ENCODE measurements around the gene NDUFS2. TPM values are rescaled to one million over a fixed set of nuclear protein-coding genes. Genes with fewer than 3 reads are reported as not detected.

The NDUFS2 gene
- total RNA-seq, 1 experiment from 2014 or later: 94.9 TPM

GRCh38 chr1:161177936-161178244, 24.3 kb upstream of the NDUFS2 start:
- DNase-seq (ENCODE audit: low read depth, low spot score) (no peak), ATAC-seq (no peak)
- ChIA-PET CTCF (interaction anchor here (1.5 kb wide), 1 partner anchor 12 kb away, joined by 3 read pairs; the partner anchor contains the start of gene PPOX), POLR2A (interaction anchor here (2.0 kb wide), 1 partner anchor 23 kb away, joined by 5 read pairs; the partner anchor contains the start of gene UFC1)
- H3K9me3 ChIP-seq (ENCODE audit: control insufficient read depth, insufficient read depth, low read depth, low read length): no peaks in the 10 kb centered on the region
- intact Hi-C loops (cut with micrococcal nuclease; ENCODE audit: unreplicated experiment) (no loop called here), in situ Hi-C loops (cut with HindIII; ENCODE audit: low pct_unique_long_range_greater_than_20kb, low sequenced_read_pairs) (no loop called here)
- TF ChIP-seq POLR2AphosphoS5 (IDR thresholded peaks at IDR 0.05; ENCODE audit: low read depth, low read length) (no peak), TCF7L2 (IDR thresholded peaks at IDR 0.05; ENCODE audit: low read depth, low read length) (no peak)
- H3K4me1 ChIP-seq (ENCODE audit: control insufficient read depth, insufficient read depth, low read length): peaks cover 10% of the 10 kb centered on the region
- H3K4me3 ChIP-seq (ENCODE audit: low read depth in 2 of 2, low read length in 2 of 2): peak overlapping the region; percentile 82 to 90
- peaks cover 16% of the 10 kb centered on the region for H3K36me3 ChIP-seq (ENCODE audit: control insufficient read depth, insufficient read depth, low read length)
- no TSS peak for BruUV-seq (replicated peaks)
- no peaks in the 10 kb centered on the region for H3K27me3 ChIP-seq (ENCODE audit: control insufficient read depth, insufficient read depth, low read length)
- H3K27ac ChIP-seq (ENCODE audit: low read length): peak overlapping the region; percentile 93

- POLR2A ChIA-PET: no interaction called here
- intact Hi-C loops (cut with micrococcal nuclease; ENCODE audit: unreplicated experiment): no loop called here
- peaks cover 10% of the 10 kb centered on the region for H3K4me1 ChIP-seq (ENCODE audit: control insufficient read depth, insufficient read depth, low read length)
- no peak overlapping the region for H3K27ac ChIP-seq (ENCODE audit: low read length)
- ATAC-seq (no peak), DNase-seq (ENCODE audit: low read depth, low spot score) (no peak)
- CTCF ChIA-PET: interaction anchor here (0.7 kb wide), 1 partner anchor 46 kb away, joined by 11 read pairs; the partner anchor contains the start of gene TOMM40L
- no peak for TF ChIP-seq CTCF (IDR thresholded peaks at IDR 0.05)
- TF ChIP-seq TCF7L2 (IDR thresholded peaks at IDR 0.05; ENCODE audit: low read depth, low read length): no peak
- no peak for TF ChIP-seq POLR2AphosphoS5 (IDR thresholded peaks at IDR 0.05; ENCODE audit: low read depth, low read length)
- no peak for TF ChIP-seq REST (IDR thresholded peaks at IDR 0.05; ENCODE audit: insufficient read depth in 1 of 2, low read depth in 2 of 2, low read length in 1 of 2)
- no peak for TF ChIP-seq SIN3A (IDR thresholded peaks at IDR 0.05; ENCODE audit: borderline replicate concordance, insufficient read depth, low read depth, low read length)
- H3K27me3 ChIP-seq (ENCODE audit: control insufficient read depth, insufficient read depth, low read length): no peaks in the 10 kb centered on the region
- BruUV-seq (replicated peaks): no TSS peak
- H3K9me3 ChIP-seq (ENCODE audit: control insufficient read depth, insufficient read depth, low read depth, low read length): no peaks in the 10 kb centered on the region
- in situ Hi-C loops (cut with HindIII; ENCODE audit: low pct_unique_long_range_greater_than_20kb, low sequenced_read_pairs): no loop called here
- peaks cover 3% of the 10 kb centered on the region; the same call in 1 of the 2 replicates for H3K36me3 ChIP-seq (ENCODE audit: control insufficient read depth, insufficient read depth, low read length)
- H3K4me3 ChIP-seq (ENCODE audit: low read depth in 2 of 2, low read length in 2 of 2): no peak overlapping the region
These were observed 22.5 kb upstream of the NDUFS2 start for GRCh38 chr1:161179698-161180097.

GRCh38 chr1:161180639-161181038, 21.5 kb upstream of the NDUFS2 start:
- H3K36me3 ChIP-seq (ENCODE audit: control insufficient read depth, insufficient read depth, low read length): peaks cover 3% of the 10 kb centered on the region; the same call in 1 of the 2 replicates
- no peak overlapping the region for H3K27ac ChIP-seq (ENCODE audit: low read length)
- POLR2A ChIA-PET: no interaction called here
- no peaks in the 10 kb centered on the region for H3K9me3 ChIP-seq (ENCODE audit: control insufficient read depth, insufficient read depth, low read depth, low read length)
- no peak overlapping the region for H3K4me3 ChIP-seq (ENCODE audit: low read depth in 2 of 2, low read length in 2 of 2)
- peaks cover 10% of the 10 kb centered on the region for H3K4me1 ChIP-seq (ENCODE audit: control insufficient read depth, insufficient read depth, low read length)
- no TSS peak for BruUV-seq (replicated peaks)
- in situ Hi-C loops (cut with HindIII; ENCODE audit: low pct_unique_long_range_greater_than_20kb, low sequenced_read_pairs): no loop called here
- TF ChIP-seq REST (IDR thresholded peaks at IDR 0.05; ENCODE audit: insufficient read depth in 1 of 2, low read depth in 2 of 2, low read length in 1 of 2): no peak
- TF ChIP-seq POLR2AphosphoS5 (IDR thresholded peaks at IDR 0.05; ENCODE audit: low read depth, low read length): no peak
- TF ChIP-seq TCF7L2 (IDR thresholded peaks at IDR 0.05; ENCODE audit: low read depth, low read length): no peak
- no peak for TF ChIP-seq SIN3A (IDR thresholded peaks at IDR 0.05; ENCODE audit: borderline replicate concordance, insufficient read depth, low read depth, low read length)
- no peak; the same call in none of the 2 replicates for TF ChIP-seq CTCF (IDR thresholded peaks at IDR 0.05)
- no peaks in the 10 kb centered on the region for H3K27me3 ChIP-seq (ENCODE audit: control insufficient read depth, insufficient read depth, low read length)
- CTCF ChIA-PET: interaction anchor here (0.6 kb wide), 1 partner anchor 24 kb away, joined by 5 read pairs; no protein-coding TSS in a partner anchor
- DNase-seq (ENCODE audit: low read depth, low spot score) (no peak), ATAC-seq (no peak)
- intact Hi-C loops (cut with micrococcal nuclease; ENCODE audit: unreplicated experiment): no loop called here
